WTC11 (cell line): ENCODE measurements around the gene RAX2.

Source experiments
- AFF4 ChIP-seq: sonication (generic); formaldehyde crosslinking; IDR thresholded peaks from 2 replicates; pipeline ENCODE4 v1.8.1; 2023; ENCODE audit warnings: mild to moderate bottlenecking, missing genetic modification reagents, borderline replicate concordance
- CBFB ChIP-seq: sonication (generic); formaldehyde crosslinking; IDR thresholded peaks from 2 replicates; pipeline ENCODE4 v1.8.1; 2022; ENCODE audit warnings: mild to moderate bottlenecking, low read depth, missing genetic modification reagents
- CTCF ChIP-seq: fragments of 200-600 bp; IDR thresholded peaks from 2 replicates; pipeline ENCODE4 v1.8.0; 2022; ENCODE audit warnings: antibody characterized with exemption
- MAX ChIP-seq: sonication (generic); formaldehyde crosslinking; IDR thresholded peaks from 2 replicates; pipeline ENCODE4 v1.8.0; 2022; ENCODE audit warnings: mild to moderate bottlenecking, missing genetic modification reagents
- TEAD4 ChIP-seq: sonication (generic); formaldehyde crosslinking; IDR thresholded peaks from 2 replicates; pipeline ENCODE4 v1.8.0; 2022; ENCODE audit warnings: mild to moderate bottlenecking, missing genetic modification reagents

GRCh38 chr19:3748965-3749364, 23.1 kb downstream of the RAX2 start:
- TF ChIP-seq CTCF, result no peak
- no peak for TF ChIP-seq TEAD4 (CRISPR knock-in tag)
- no peak for TF ChIP-seq CBFB (CRISPR knock-in tag)
- TF ChIP-seq MAX (CRISPR knock-in tag), result no peak
- TF ChIP-seq AFF4 (CRISPR knock-in tag), result no peak
